ENCODE results near the gene ISOC1.

The ISOC1 gene

DNA sequence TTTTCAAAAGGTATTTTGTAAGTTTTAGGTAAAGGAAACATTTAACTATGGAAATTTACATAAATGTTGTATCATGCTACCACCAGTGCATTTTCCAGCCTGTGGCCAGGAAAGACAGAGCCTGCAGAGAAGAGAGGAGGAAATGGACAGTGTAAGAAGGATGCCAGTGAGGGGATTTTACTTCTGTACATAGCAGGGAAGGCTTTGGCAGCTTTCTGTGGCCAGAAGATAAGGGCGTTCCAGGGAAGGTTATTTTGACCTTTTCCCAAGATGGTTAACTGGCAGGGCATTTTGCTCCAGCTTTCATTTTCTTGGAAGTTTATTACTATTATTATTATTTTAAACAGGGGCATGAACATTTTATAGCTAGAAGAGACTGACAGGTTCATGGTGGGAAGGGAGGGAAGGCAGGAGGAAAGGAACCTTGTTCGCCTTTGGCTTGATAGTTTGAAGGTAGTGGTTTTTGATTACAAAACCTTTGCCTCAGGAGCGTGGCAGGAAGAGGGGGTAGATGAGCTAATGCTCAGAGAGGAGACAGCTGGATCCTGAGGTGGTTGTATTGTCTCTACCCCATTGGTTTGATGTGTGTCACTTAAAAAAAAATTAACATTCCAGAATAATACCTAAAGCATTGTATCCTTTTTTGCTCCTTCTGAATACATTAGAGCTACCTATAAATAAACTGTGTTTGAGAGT, 4.1 kb downstream of the ISOC1 start:
- no peak overlapping the region for H3K9ac ChIP-seq (ENCODE audit: insufficient read length)
- no peak for DNase-seq (ENCODE audit: low read depth, low spot score)
- H3K4me3 ChIP-seq: no peak overlapping the region
- H3K27ac ChIP-seq: no peak overlapping the region
- H3K36me3 ChIP-seq (ENCODE audit: insufficient read depth, low read length): no peaks in the 10 kb centered on the region
- no peak for TF ChIP-seq EZH2 (IDR thresholded peaks at IDR 0.05)
- no peak for TF ChIP-seq FOXP2 (optimal IDR thresholded peaks at IDR 0.05; ENCODE audit: control extremely low read depth, extremely low read length, insufficient read depth)
- TF ChIP-seq POLR2AphosphoS5 (IDR thresholded peaks at IDR 0.05; ENCODE audit: borderline replicate concordance, low read depth, low read length): no peak
- no peaks in the 10 kb centered on the region for H3K9me3 ChIP-seq (ENCODE audit: low read depth, low read length)

GRCh38 chr5:129099184-129099569, 4.6 kb downstream of the ISOC1 start:
- TF ChIP-seq POLR2AphosphoS5 (IDR thresholded peaks at IDR 0.05; ENCODE audit: borderline replicate concordance, low read depth, low read length) (no peak), FOXP2 (optimal IDR thresholded peaks at IDR 0.05; ENCODE audit: control extremely low read depth, extremely low read length, insufficient read depth) (no peak), EZH2 (IDR thresholded peaks at IDR 0.05) (no peak)
- Histone ChIP-seq H3K9ac (ENCODE audit: insufficient read length) (no peak overlapping the region), H3K4me3 (no peak overlapping the region), H3K9me3 (ENCODE audit: low read depth, low read length) (no peaks in the 10 kb centered on the region), H3K27ac (no peak overlapping the region), H3K36me3 (ENCODE audit: insufficient read depth, low read length) (no peaks in the 10 kb centered on the region)
- no peak for DNase-seq (ENCODE audit: low read depth, low spot score)

GRCh38 chr5:129101794-129102193, 7.2 kb downstream of the ISOC1 start:
- Histone ChIP-seq H3K36me3 (ENCODE audit: insufficient read depth, low read length) (no peaks in the 10 kb centered on the region; the same call in 1 of the 2 replicates), H3K9me3 (ENCODE audit: low read depth, low read length) (no peaks in the 10 kb centered on the region), H3K27ac (no peak overlapping the region), H3K9ac (ENCODE audit: insufficient read length) (no peak overlapping the region), H3K4me3 (no peak overlapping the region)
- no peak for TF ChIP-seq EZH2 (IDR thresholded peaks at IDR 0.05)
- no peak for TF ChIP-seq FOXP2 (optimal IDR thresholded peaks at IDR 0.05; ENCODE audit: control extremely low read depth, extremely low read length, insufficient read depth)
- DNase-seq (ENCODE audit: low read depth, low spot score): no peak

GRCh38 chr5:129103397-129103796, 8.8 kb downstream of the ISOC1 start:
- H3K9ac ChIP-seq (ENCODE audit: insufficient read length): no peak overlapping the region
- H3K27ac ChIP-seq: no peak overlapping the region
- DNase-seq (ENCODE audit: low read depth, low spot score): no peak
- peaks cover 3% of the 10 kb centered on the region; the same call in 1 of the 2 replicates for H3K36me3 ChIP-seq (ENCODE audit: insufficient read depth, low read length)
- no peak for TF ChIP-seq FOXP2 (optimal IDR thresholded peaks at IDR 0.05; ENCODE audit: control extremely low read depth, extremely low read length, insufficient read depth)
- no peak for TF ChIP-seq POLR2AphosphoS5 (IDR thresholded peaks at IDR 0.05; ENCODE audit: borderline replicate concordance, low read depth, low read length)
- no peak for TF ChIP-seq EZH2 (IDR thresholded peaks at IDR 0.05)
- no peaks in the 10 kb centered on the region for H3K9me3 ChIP-seq (ENCODE audit: low read depth, low read length)
- H3K4me3 ChIP-seq: no peak overlapping the region

GRCh38 chr5:129104915-129105455, 10.4 kb downstream of the ISOC1 start:
- DNase-seq (ENCODE audit: low read depth, low spot score): no peak
- TF ChIP-seq FOXP2 (optimal IDR thresholded peaks at IDR 0.05; ENCODE audit: control extremely low read depth, extremely low read length, insufficient read depth) (no peak), EZH2 (IDR thresholded peaks at IDR 0.05) (no peak), POLR2AphosphoS5 (IDR thresholded peaks at IDR 0.05; ENCODE audit: borderline replicate concordance, low read depth, low read length) (no peak)

DNA sequence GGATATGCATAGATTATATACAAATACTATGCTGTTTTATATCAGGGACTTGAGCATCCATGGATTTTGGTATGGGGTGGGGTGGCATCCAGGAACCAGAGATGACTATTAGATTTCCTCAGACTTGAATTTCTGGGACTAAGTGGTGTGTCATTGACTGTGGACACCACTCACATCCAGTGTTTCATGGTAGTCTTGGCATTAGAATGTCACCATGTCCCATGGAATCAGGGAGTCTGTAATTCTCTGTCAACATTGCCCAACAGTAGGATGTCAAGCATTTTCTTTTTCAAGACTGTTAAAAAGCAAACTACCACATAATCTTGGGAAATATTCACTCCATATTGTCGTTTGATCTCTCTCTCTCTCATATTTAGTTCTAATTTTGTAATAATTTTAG, 13.1 kb downstream of the ISOC1 start:
- H3K27ac ChIP-seq: no peak overlapping the region
- no peak overlapping the region for H3K4me3 ChIP-seq
- no peaks in the 10 kb centered on the region for H3K9me3 ChIP-seq (ENCODE audit: low read depth, low read length)
- no peak overlapping the region for H3K9ac ChIP-seq (ENCODE audit: insufficient read length)
- no peak for DNase-seq (ENCODE audit: low read depth, low spot score)
- peaks cover 3% of the 10 kb centered on the region; the same call in 1 of the 2 replicates for H3K36me3 ChIP-seq (ENCODE audit: insufficient read depth, low read length)
- TF ChIP-seq EZH2 (IDR thresholded peaks at IDR 0.05) (no peak), POLR2AphosphoS5 (IDR thresholded peaks at IDR 0.05; ENCODE audit: borderline replicate concordance, low read depth, low read length) (no peak), FOXP2 (optimal IDR thresholded peaks at IDR 0.05; ENCODE audit: control extremely low read depth, extremely low read length, insufficient read depth) (no peak)

More at GRCh38 chr5:129104915-129105455, 10.4 kb downstream of the ISOC1 start:
- H3K36me3 ChIP-seq (ENCODE audit: insufficient read depth, low read length): peaks cover 3% of the 10 kb centered on the region; the same call in 1 of the 2 replicates
- no peak overlapping the region for H3K27ac ChIP-seq
- no peak overlapping the region for H3K4me3 ChIP-seq
- H3K9me3 ChIP-seq (ENCODE audit: low read depth, low read length): no peaks in the 10 kb centered on the region
- H3K9ac ChIP-seq (ENCODE audit: insufficient read length): no peak overlapping the region

DNA sequence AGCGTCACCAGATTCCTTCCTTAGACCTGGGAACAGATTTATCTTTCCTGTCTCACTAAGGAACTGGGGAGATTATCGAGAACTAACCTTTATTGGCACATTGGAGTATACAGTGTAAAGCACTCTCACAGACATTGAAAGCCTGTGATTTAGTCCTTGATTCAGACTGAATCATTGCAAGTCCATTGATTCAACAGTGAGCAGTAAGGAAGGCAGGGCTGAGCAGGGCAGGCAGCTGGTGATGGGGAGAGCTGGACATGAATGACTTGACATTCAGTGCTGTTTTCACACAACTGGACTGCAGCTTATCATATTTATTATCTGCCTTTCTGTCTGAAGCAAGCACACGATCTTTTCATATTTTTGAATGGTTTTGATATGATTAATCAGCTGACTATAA, 16.2 kb downstream of the ISOC1 start:
- Histone ChIP-seq H3K36me3 (ENCODE audit: insufficient read depth, low read length) (peaks cover 3% of the 10 kb centered on the region; the same call in 1 of the 2 replicates), H3K9ac (ENCODE audit: insufficient read length) (no peak overlapping the region), H3K27ac (no peak overlapping the region), H3K9me3 (ENCODE audit: low read depth, low read length) (no peaks in the 10 kb centered on the region), H3K4me3 (no peak overlapping the region)
- DNase-seq (ENCODE audit: low read depth, low spot score): no peak
- TF ChIP-seq FOXP2 (optimal IDR thresholded peaks at IDR 0.05; ENCODE audit: control extremely low read depth, extremely low read length, insufficient read depth) (no peak), EZH2 (IDR thresholded peaks at IDR 0.05) (no peak), POLR2AphosphoS5 (IDR thresholded peaks at IDR 0.05; ENCODE audit: borderline replicate concordance, low read depth, low read length) (no peak)

DNA sequence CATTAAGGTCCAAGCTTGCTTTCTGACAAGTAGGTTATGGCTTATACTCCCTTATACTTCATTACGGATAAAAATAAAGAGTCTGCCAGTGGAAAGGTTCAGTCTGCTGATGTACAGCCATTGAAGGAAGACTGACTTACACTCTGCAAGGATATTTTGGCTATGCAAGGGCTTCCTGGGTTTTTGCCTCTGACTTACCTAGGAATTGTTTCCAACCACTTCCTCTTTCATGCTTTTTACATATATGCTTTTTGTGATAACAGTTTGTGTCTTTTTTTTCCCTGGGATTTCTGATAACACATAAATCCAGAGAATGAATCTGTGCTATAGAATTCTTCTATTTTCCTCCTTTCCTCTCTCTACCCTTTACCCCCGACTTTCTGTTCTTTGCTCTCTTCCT, 16.8 kb downstream of the ISOC1 start:
- H3K9ac ChIP-seq (ENCODE audit: insufficient read length): no peak overlapping the region

More for the DNA sequence above, 16.8 kb downstream of the ISOC1 start:
- no peaks in the 10 kb centered on the region for H3K9me3 ChIP-seq (ENCODE audit: low read depth, low read length)
- peaks cover 3% of the 10 kb centered on the region; the same call in 1 of the 2 replicates for H3K36me3 ChIP-seq (ENCODE audit: insufficient read depth, low read length)
- DNase-seq (ENCODE audit: low read depth, low spot score): no peak
- no peak overlapping the region for H3K4me3 ChIP-seq
- no peak overlapping the region for H3K27ac ChIP-seq
- TF ChIP-seq EZH2 (IDR thresholded peaks at IDR 0.05) (no peak), POLR2AphosphoS5 (IDR thresholded peaks at IDR 0.05; ENCODE audit: borderline replicate concordance, low read depth, low read length) (no peak), FOXP2 (optimal IDR thresholded peaks at IDR 0.05; ENCODE audit: control extremely low read depth, extremely low read length, insufficient read depth) (no peak)

Measured in SK-N-MC (cell line).